ENCODE measurements around the gene KAT2B. TPM values are rescaled to one million over a fixed set of nuclear protein-coding genes. Genes with fewer than 3 reads are reported as not detected.

The KAT2B gene
- total and polyA plus RNA-seq, 2 experiments from 2014 or later, result 10.0 to 18.6 TPM

- Histone ChIP-seq H3K4me1 (ENCODE audit: low read depth) (no peaks in the 10 kb centered on the region), H3K36me3 (no peaks in the 10 kb centered on the region), H3K9me3 (ENCODE audit: low read depth) (no peaks in the 10 kb centered on the region), H3K27me3 (no peaks in the 10 kb centered on the region), H3K4me3 (no peak overlapping the region), H3K27ac (no peak overlapping the region)
- TF ChIP-seq CTCF (IDR thresholded peaks at IDR 0.05; ENCODE audit: low read depth, low read length), result no peak
- no peak for DNase-seq (ENCODE audit: low read depth in 1 of 2, low spot score in 1 of 2)
These were observed 133.7 kb downstream of the KAT2B start for GRCh38 chr3:20173844-20174410.

- H3K4me3 ChIP-seq, result no peak overlapping the region
- TF ChIP-seq CTCF (IDR thresholded peaks at IDR 0.05; ENCODE audit: low read depth, low read length), result no peak
- H3K36me3 ChIP-seq, result no peaks in the 10 kb centered on the region
- no peak for DNase-seq (ENCODE audit: low read depth in 1 of 2, low spot score in 1 of 2)
- no peaks in the 10 kb centered on the region for H3K27me3 ChIP-seq
- no peaks in the 10 kb centered on the region for H3K9me3 ChIP-seq (ENCODE audit: low read depth)
- H3K4me1 ChIP-seq (ENCODE audit: low read depth), result peaks cover 14% of the 10 kb centered on the region
- H3K27ac ChIP-seq, result no peak overlapping the region
These were observed 141.0 kb downstream of the KAT2B start for GRCh38 chr3:20181276-20181675.

- H3K36me3 ChIP-seq, result no peaks in the 10 kb centered on the region
- no peak overlapping the region for H3K27ac ChIP-seq
- H3K4me3 ChIP-seq, result no peak overlapping the region
- no peak for DNase-seq (ENCODE audit: low read depth in 1 of 2, low spot score in 1 of 2)
- peaks cover 19% of the 10 kb centered on the region for H3K4me1 ChIP-seq (ENCODE audit: low read depth)
- no peak for TF ChIP-seq CTCF (IDR thresholded peaks at IDR 0.05; ENCODE audit: low read depth, low read length)
- no peaks in the 10 kb centered on the region for H3K27me3 ChIP-seq
- H3K9me3 ChIP-seq (ENCODE audit: low read depth), result no peaks in the 10 kb centered on the region
These were observed 142.0 kb downstream of the KAT2B start for GRCh38 chr3:20182206-20182605.

- no peaks in the 10 kb centered on the region for H3K27me3 ChIP-seq
- H3K27ac ChIP-seq, result peak overlapping the region; percentile 94
- no peak for TF ChIP-seq CTCF (IDR thresholded peaks at IDR 0.05; ENCODE audit: low read depth, low read length)
- H3K9me3 ChIP-seq (ENCODE audit: low read depth), result no peaks in the 10 kb centered on the region
- peak overlapping the region; percentile 83 for H3K4me3 ChIP-seq
- peaks cover 20% of the 10 kb centered on the region for H3K4me1 ChIP-seq (ENCODE audit: low read depth)
- DNase-seq (ENCODE audit: low read depth in 1 of 2, low spot score in 1 of 2), result peak; percentile 16 to 23
- H3K36me3 ChIP-seq, result no peaks in the 10 kb centered on the region
These were observed 145.1 kb downstream of the KAT2B start for GRCh38 chr3:20185331-20185678.

- Histone ChIP-seq H3K4me3 (peak within 1 kb of the TSS; percentile 83), H3K36me3 (no peaks in the 10 kb centered on the region), H3K4me1 (ENCODE audit: low read depth) (peaks cover 20% of the 10 kb centered on the region), H3K9me3 (ENCODE audit: low read depth) (no peaks in the 10 kb centered on the region), H3K27ac (peak within 1 kb of the TSS; percentile 94), H3K27me3 (no peaks in the 10 kb centered on the region)
- TF ChIP-seq CTCF (IDR thresholded peaks at IDR 0.05; ENCODE audit: low read depth, low read length), result peak; percentile 7
- peak; percentile 98 to 99 for DNase-seq (ENCODE audit: low read depth in 1 of 2, low spot score in 1 of 2)
These were observed 145.7 kb downstream of the KAT2B start, which contains the start of gene SGO1 for GRCh38 chr3:20185679-20186599. Gene SGO1, minus strand, starts transcription at chr3:20186206. Its CDS starts 2,179 bp downstream, at chr3:20184027.
